ENCODE data around the gene PSME1. TPM values are rescaled to one million over a fixed set of nuclear protein-coding genes. Genes with fewer than 3 reads are reported as not detected.
A peak's percentile ranks its signal among the peaks of the same experiment; 100 is the strongest.

PSME1 gene
- total RNA-seq, 1 donor: 111 TPM

DNA sequence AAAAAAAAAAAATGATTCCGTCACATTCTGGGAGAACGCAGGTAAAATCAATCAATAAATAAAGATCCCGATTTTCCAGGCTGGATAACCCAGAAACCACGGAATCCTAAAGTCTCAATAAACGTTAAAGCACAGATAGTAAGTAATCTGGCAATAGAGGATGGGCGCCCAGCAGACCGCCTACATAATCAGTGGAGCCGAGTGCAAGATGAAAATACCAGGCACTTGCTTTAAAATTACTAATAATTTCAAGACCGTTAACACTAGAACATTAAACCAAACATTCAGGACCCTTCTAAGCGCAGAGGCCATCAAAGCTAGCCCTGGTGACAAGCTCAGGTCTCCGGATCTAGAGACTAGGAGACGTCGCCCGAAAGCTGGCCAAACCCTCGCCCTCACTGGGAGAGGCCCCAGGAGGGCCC is 22.6 kb upstream of the PSME1 start:
- peak overlapping the region; percentile 82 for H3K4me3 ChIP-seq (ENCODE audit: insufficient read depth, low read length)
- no peak for TF ChIP-seq CTCF (IDR thresholded peaks at IDR 0.05; ENCODE audit: extremely low read depth, low read depth, low read length)
- no peaks in the 10 kb centered on the region for H4K20me1 ChIP-seq (ENCODE audit: insufficient read depth, low read length)
- H2AFZ ChIP-seq (ENCODE audit: low read length): peak overlapping the region; percentile 82
- H3K4me1 ChIP-seq (ENCODE audit: insufficient read depth, low read length): peaks cover 14% of the 10 kb centered on the region
- no peaks in the 10 kb centered on the region for H3K9me3 ChIP-seq (ENCODE audit: low read depth, low read length)
- H3K79me2 ChIP-seq (ENCODE audit: insufficient read depth, low read length): peaks cover 13% of the 10 kb centered on the region
- peak overlapping the region; percentile 98 for H3K27ac ChIP-seq (ENCODE audit: low read depth, low read length)
- H3K4me2 ChIP-seq (ENCODE audit: insufficient read depth, low read length): peak overlapping the region; percentile 96
- no peak for DNase-seq (ENCODE audit: insufficient read length, low spot score, missing footprints)
- no peaks in the 10 kb centered on the region for H3K27me3 ChIP-seq (ENCODE audit: insufficient read depth, low read length)
- peaks cover 14% of the 10 kb centered on the region for H3K36me3 ChIP-seq (ENCODE audit: insufficient read depth, low read length)

DNA sequence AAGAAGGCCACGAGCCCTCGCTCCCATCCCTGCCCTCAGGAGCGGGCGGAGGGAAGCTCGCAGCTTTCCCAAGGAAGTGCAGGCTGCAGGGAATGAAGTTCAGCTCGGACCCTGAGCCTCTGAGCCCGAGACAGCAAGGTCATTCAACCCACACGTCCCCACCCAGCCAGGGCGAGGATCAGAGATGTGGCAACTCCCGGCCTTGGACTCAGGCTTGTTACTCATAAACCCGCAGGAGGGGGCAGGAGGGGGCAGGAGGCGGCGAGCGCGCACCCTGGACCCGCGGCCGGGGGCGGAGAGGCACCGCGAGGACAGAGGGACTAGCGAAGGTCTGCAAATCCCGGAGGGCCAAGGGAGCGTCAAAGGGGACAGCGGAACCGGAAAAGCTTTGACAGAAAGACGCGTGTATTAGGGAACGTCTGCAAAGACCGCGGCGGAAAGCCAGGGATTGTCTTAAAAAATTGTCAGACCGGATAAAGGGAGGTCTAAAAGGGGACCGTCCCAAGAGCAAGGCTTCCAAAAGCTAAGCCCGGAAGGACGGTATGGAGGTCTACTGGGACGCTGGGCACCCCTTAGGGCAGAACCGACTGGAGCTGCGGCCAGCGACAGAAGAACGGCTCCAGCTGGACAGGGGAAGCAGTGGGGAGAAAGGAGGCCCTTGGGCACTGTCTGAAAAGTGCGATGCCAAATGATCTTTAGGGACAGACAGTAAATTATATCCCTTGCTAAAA is 22.0 kb upstream of the PSME1 start:
- no peaks in the 10 kb centered on the region for H4K20me1 ChIP-seq (ENCODE audit: insufficient read depth, low read length)
- H3K79me2 ChIP-seq (ENCODE audit: insufficient read depth, low read length): peaks cover 13% of the 10 kb centered on the region
- peak; percentile 92 for DNase-seq (ENCODE audit: insufficient read length, low spot score, missing footprints)
- H2AFZ ChIP-seq (ENCODE audit: low read length): peak overlapping the region; percentile 82
- no peaks in the 10 kb centered on the region for H3K9me3 ChIP-seq (ENCODE audit: low read depth, low read length)
- H3K27me3 ChIP-seq (ENCODE audit: insufficient read depth, low read length): no peaks in the 10 kb centered on the region
- H3K4me3 ChIP-seq (ENCODE audit: insufficient read depth, low read length): peak overlapping the region; percentile 82
- H3K4me1 ChIP-seq (ENCODE audit: insufficient read depth, low read length): peaks cover 14% of the 10 kb centered on the region
- peaks cover 20% of the 10 kb centered on the region for H3K36me3 ChIP-seq (ENCODE audit: insufficient read depth, low read length)
- H3K27ac ChIP-seq (ENCODE audit: low read depth, low read length): peak overlapping the region; percentile 98
- TF ChIP-seq CTCF (IDR thresholded peaks at IDR 0.05; ENCODE audit: extremely low read depth, low read depth, low read length): no peak
- H3K4me2 ChIP-seq (ENCODE audit: insufficient read depth, low read length): peak overlapping the region; percentile 96

DNA sequence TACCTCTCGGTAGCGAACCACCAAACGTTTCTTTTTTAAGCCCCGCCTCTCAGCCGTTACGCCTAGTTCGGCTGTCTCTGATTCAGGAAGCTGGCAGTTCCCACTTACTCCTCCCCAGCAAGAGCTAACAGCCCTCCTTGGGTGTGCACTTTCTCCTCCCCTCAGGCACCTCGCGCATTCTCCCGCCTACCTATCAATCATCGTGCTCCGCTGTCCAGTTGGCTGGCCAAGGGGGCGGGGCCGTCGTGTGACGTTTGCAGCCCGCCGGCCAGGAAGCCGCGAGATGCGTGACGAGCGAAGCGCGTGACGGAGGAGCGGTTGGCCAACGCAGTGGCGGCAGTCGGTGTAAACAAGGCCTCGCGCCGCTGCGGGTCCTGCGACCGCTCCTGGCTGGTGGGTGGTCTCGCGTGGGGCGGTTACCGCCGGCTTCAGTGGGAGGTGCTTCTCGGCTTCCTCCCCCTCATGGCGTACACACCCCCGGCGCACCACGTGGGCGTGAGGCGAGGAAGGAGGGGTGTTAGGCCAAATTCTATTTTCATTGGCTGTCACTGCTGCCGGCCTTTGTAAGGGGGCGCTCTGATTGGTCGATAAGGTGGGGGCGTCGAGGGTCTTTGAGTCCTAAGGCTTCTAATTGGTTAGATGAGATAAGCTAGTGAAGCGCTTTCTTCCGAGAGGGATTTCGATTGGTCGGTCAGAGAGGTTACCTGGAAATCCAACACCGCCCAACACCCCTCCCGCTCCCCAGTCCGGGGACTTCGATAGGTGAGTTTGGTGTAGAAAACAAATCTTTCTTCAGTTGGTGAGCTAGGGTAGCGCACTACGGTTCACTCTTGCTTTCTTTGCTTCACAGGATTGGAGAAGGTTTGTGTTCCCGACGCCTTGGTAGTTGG is 21.2 kb upstream of the PSME1 start, which contains the start of the genes DCAF11 and NRL:
Gene DCAF11, plus strand, starts transcription at position 246 of the 890 bp plus-strand sequence. CDS start 818 bp downstream, outside the sequence.
Gene NRL, minus strand, starts transcription at position 418 of the 890 bp plus-strand sequence. CDS start 32,101 bp downstream, outside the sequence.
- Histone ChIP-seq H3K9me3 (ENCODE audit: low read depth, low read length) (no peaks in the 10 kb centered on the region), H3K4me1 (ENCODE audit: insufficient read depth, low read length) (peaks cover 14% of the 10 kb centered on the region), H3K4me3 (ENCODE audit: insufficient read depth, low read length) (peak within 1 kb of the TSS; percentile 82), H4K20me1 (ENCODE audit: insufficient read depth, low read length) (no peaks in the 10 kb centered on the region), H3K27ac (ENCODE audit: low read depth, low read length) (peak within 1 kb of the TSS; percentile 98), H3K27me3 (ENCODE audit: insufficient read depth, low read length) (no peaks in the 10 kb centered on the region), H3K79me2 (ENCODE audit: insufficient read depth, low read length) (peaks cover 13% of the 10 kb centered on the region), H3K36me3 (ENCODE audit: insufficient read depth, low read length) (peaks cover 27% of the 10 kb centered on the region), H3K4me2 (ENCODE audit: insufficient read depth, low read length) (peak within 1 kb of the TSS; percentile 96), H2AFZ (ENCODE audit: low read length) (peak within 1 kb of the TSS; percentile 87)
- DNase-seq (ENCODE audit: insufficient read length, low spot score, missing footprints): peak; percentile 99
- no peak for TF ChIP-seq CTCF (IDR thresholded peaks at IDR 0.05; ENCODE audit: extremely low read depth, low read depth, low read length)
